ENCODE measurements around the gene GALNS.
A peak's percentile ranks its signal among the peaks of the same experiment; 100 is the strongest.
"Not testable (repeated sequence)": the region's sequence is repeated elsewhere in the genome, so short reads cannot be mapped to it uniquely, and the experiment has no call there.

Gene GALNS

DNA sequence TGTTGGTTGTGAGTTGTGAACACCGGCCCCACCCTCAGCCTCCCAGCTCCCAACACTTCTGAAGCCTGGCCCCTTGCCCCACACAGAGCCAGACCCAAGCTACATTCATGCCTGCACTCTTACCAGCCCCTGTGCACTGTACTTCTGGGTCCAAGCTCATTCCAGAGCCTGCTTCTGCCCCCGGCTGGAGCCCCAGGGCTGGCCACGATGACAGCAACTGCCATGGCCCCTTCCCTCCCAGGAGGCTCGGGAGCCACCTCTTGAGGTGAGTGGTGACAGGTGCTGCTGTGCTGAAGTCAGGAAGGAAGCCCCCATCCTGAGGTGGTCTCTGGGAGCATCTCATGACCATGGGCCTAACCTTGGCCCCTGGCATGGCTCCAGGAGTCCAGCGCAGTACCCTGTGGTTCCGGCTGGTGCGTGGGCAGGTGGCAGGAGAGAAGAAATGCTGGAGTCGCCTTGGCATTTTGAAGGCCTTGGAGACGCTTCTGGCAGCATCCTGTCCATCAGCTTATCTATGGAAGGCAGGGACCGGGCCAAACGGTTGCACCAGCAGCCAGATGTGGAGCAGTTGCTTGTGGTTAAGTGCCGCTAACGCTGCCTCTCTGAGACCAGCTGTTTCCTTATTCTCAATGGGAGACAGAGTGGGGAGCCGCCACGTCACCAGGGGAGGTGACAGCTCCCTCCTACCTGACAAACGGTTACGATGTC is 57.0 kb downstream of the GALNS start:
- no peak for DNase-seq

DNA sequence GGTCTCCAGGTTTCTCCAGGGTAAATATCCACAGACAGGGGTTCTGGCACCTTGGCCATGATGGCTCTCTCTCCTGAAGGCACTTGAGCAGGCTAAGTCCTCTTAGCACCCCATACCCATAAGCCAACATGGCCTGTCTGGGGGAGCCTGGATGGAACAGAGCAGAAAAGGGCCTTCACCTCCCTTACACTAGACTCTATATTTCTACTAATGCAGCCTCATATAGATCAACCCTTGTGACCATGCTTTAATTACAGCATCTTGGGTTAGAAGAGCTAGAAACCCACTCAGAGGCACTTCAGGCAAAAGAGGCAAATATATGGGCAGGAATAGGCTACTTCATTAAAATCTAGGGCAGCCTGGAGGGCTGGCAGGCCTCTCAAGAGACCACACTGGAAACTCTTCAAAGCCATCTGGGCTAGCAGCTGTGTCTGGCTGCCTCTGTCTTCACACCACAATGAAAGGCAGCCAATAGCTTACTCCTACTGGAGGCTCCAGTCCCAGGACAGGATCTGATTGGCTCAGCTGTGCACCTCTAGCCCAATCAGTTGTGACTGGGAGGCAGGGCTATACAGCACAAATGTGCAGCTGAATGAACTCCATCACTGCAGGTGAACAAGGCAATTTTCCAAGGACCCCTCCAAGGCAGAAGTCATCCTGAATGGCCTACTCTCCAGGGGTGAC is 57.8 kb downstream of the GALNS start:
- DNase-seq, result no peak

DNA sequence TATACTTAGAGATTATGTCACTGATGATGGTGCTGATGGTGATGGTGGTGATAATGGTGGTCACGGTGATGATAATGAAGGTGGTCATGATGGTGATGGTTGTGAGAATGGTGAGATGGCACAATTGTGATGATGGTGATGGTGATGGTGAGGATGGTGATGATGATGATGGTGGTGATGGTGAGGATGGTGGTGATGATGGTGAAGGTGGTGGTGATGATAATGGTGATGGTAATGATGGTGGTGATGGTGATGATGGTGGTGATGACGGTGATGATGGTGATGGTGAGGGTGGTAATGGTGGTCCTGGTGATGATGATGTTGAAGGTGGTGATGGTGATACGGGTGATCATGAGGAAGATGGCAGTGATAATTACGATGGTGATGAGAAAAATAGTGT is 58.7 kb downstream of the GALNS start:
- DNase-seq, result no peak

GRCh38 chr16:88796278-88796677 is 60.5 kb downstream of the GALNS start:
- DNase-seq, result no peak

- DNase-seq, result no peak
These were observed 63.3 kb downstream of the GALNS start for GRCh38 chr16:88793251-88793954.

DNA sequence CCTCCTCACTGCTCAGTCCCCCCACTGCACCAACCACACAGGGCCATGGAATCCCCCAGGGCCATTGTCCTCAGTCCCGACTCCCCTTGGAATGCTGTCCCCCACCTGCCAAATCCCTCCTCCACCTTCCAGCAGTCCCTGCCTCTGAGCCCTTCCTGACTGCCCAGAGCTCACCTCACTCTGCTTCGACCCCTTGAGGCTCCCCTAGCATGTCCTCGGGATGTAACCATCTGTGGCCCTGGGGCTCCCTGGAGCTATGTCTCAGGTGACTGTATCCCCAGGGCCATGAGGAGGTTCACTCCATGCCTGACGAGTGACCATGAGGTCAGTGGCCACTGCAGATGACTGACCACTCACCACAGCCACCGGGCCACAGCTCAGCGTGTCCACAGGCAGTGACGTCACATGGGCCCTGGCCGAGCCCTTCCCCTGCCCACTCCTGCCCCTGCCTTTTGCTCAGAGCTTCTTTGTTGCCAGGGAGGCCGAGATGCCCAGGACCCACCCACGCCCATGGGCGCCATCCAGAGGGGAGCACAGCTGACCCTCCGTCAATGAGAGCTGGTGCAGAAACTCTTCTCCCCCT is 64.0 kb downstream of the GALNS start:
- no peak for DNase-seq

DNA sequence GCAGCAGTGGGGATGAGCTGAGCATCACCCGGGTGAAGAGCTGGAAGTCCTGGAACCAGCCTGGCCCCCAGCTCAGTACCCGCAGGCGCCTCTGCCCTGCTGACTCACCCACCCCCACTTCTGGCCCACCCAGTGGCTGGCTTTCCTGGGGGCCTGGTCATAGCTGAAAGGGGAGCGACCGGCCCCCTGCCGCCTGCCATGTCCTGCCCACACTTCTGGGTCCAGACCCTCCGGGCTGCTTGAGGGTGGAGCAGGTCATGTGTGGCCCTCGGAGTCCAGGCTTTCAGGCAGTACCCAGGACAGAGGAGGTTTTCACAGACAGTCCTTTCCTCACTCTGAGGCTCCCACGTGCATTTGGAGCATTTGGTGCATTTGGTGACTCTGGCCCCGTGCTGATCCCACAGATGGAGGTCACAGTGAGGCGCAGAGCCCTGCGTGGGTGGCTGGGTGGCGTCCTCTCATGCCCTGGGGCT is 64.6 kb downstream of the GALNS start:
- no peak for DNase-seq

GRCh38 chr16:88790312-88791211 is 66.2 kb downstream of the GALNS start:
- peak; percentile 39 for DNase-seq

DNA sequence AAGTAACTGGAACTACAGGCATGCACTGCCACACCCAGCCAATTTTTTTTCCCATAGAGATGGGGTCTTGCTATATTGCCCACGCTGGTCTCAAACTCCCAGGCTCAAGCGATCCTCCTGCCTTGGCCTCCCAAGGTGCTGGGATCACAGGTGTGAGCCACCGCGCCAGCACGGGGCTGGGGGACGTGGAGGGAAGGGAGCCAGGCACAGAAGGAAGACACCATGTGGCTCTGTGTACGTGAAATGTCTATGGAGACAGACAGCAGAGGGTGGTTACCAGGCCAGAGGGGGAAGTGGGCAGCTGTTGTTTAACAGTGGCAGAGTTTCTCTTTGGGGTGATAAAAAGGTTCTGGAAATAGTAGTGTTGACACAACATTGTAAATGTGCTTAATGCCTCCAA is 67.2 kb downstream of the GALNS start:
- no peak for DNase-seq

- not testable (repeated sequence) for DNase-seq
These were observed 68.0 kb downstream of the GALNS start for GRCh38 chr16:88788749-88789148.

DNA sequence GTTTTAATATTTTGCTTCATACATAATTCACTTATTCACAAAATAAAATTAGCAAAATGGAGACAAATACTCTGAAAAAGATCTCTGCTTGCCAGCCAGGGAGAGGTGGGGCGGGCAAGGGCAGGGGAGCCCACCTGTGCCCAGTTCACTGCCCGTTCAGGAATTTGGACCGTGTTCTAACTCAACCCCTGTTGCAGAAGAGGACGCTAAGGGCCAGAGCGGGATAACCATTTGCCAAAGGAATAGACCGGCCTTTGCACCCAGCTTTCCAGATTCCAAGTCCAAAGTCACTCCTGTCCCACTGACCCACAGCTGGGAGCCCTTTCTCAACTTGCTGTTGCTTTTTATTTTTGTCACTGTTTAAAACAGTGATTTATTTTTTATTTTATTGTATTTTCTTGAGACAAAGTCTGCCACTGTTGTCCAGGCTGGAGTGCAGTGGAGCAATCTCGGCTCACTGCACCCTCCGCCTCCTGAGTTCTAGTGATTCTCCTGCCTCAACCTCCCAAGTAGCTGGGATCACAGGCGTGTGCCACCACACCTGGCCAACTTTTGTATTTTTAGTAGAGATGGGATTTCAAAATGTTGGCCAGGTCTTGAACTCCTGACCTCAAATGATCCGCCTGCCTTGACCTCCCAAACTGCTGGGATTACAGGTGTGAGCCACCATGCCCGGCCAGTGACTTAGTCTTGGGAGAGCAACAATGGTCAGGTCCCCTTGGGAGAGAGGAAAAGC is 69.0 kb downstream of the GALNS start:
- DNase-seq, result no peak

DNA sequence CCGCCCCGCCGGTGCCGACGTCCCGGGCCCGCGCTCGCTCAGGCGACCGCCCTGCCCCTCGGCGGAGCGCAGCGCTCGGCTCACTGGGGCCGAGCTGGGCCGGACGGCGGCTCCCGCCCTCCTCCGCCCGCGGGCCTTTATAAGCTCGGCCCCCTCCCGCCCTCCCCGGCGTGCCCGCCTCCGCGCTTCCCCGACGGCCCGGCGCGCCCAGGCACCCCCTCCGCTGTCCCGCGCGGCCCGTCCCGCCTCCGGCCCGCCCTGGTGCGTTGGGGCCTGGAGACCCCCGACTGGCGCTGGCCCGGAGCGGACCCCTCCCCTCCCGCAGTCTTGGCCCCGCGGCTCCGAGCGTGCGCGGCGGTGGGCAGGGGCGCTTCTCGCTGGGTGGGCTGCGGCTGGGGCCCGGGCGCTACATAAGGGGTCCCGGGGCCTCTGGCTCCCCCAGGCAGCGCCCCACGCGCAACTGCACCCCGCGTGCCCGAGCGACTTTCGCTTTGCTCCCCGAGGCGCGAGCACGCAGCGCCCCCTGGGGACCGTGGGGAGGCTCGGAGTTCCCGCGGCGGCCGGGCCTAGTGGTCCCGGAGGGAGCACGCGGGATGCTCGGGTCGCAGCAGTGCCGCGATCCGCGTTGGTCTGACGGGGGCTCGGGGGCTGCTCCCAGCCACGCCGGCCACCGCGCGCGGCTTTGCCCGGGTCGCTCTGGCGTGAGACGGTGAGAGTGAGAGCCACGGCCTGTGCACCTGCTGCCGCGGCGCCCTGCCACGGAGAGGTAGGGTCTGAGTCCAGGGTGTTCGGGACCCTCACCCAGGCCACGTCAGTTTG is 71.4 kb downstream of the GALNS start, which contains the start of gene PIEZO1:
Gene PIEZO1, minus strand, starts transcription at position 115 of the 819 bp plus-strand sequence. CDS start 256 bp downstream, outside the sequence.
- DNase-seq, result peak; percentile 79

GRCh38 chr16:88784856-88785105 is 72.0 kb downstream of the GALNS start:
- DNase-seq, result no peak

- DNase-seq, result no peak
These were observed 72.5 kb downstream of the GALNS start for GRCh38 chr16:88784074-88784855.

DNA sequence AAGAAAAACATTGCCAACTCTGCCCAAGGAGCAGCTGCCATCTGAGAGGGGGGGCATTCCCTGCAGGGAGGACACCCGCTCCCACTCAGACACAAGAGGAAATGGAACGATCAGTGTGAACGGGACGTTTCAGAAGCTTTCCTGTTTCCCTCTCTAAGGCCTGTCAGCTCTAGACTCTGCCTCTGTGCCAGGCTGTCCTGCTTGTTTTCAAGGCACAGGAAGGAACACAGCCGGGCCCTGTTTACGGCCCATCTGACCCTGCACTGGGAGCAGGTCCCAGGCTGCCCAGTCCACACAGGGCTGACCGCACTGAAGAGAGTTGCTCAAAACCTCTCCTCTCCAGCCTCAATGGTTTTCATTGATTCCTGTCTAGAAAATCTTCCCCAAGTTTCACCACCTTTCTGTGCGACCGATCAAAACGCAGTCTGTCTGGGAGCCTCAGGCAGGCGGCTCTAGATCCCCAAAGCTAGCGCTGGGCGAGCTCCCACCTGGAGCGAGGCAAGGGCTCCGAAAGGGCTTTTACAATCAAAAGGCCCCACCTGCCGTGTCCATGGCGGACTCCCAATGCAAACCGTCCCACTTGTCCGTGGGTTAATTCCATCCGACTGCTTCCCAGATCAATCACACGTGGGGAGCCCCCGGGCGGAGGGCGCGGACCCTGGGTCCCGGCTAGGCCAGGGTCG is 73.2 kb downstream of the GALNS start:
- DNase-seq, result no peak

DNA sequence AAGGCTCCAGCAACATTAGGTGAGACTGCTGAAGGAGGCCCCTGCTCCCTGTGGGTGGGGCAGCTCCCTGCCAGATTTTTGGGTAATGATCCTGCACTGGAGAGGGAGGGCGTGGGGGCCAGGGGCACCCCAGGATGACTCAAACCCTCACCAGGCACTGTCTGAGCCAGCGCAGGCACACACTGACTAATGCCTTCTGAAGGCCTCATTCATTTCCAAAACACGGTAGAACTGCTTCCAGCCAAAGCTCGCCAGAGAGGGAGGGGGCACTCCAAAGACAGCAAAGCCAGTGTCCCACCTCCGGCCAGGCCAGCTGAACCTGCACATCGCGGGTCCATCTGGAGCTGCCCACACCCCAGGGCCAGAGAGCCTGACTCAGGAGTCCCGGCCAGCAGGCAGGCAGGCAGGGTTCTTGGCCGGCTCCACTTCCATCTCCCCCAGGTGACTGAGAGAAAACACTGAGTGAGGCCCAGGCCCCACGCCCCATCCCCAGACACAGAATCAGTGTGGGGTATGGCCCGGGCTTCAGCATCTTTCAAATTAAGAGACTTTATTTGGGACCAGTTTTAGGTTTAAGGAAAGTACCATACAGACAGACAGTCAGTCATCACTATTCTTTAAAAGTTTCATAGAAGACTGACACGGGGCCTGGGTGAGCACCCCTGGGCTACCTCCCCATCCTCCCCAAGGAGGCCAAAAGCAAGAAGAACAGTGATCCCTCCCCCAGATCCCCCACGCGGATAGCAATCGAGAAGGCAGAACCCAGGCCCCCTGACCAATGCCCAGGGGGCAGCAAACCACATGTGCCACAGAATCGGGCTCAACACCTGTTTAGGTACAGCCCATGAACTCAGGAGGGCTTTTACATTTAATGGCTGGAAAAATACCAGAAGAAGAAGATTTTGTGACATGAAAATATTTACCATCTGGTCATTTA is 74.0 kb downstream of the GALNS start:
- DNase-seq, result peak; percentile 53

DNA sequence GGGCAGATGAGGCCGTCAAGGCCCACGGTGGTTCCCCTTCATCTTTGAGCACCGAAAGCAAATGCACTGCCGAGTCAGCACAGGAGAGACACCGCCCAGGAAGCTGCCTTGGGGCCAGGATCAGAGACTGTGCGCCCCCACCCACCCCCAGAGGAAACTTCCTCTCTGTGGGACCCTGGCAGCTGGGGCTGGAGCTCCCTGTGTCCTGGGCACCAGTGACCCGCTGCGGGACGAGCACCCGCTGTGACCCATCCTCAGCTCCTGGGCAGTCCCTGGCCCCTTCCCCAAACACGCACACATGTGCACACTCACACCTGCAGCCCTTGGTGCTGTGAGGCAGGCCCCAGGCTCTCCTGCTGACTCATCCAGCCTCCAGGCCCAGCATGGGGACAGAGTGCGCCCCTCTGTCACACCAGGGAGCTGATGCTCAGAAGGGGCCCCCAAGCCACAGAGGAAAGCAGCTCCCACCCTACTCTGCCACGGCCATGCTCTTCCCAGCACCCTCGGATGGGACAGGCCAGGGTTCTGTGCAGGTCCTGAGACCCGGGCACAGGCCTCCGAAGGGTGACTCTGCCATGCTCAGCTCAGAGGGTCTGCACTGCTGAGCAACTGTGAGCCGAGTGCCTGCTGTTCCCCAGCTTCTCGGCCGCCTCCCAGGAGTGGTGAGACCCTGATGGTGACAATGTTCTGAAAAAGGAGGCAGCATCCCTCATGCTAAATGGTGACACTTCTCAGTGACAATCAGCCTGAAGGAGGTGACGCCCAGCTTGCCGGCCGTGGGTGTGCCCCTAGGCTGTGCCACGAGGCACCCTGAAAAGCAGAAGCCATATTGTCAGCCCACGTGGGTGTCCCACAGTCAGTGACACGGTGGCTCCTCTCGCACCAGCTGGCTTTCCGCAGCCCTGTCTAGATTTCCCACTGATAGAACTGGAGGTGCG is 75.3 kb downstream of the GALNS start:
- DNase-seq, result peak; percentile 49
